Astrocyte (in vitro differentiated cells and primary cell): ENCODE data around the gene CHST9.

ENCODE experiments used
- CTCF ChIP-seq: IDR thresholded peaks from 2 replicates; pipeline ENCODE4 v1.5.1; 2011; ENCODE audit warnings: low read depth, mild to moderate bottlenecking, inconsistent platforms, low read length, moderate library complexity; ENCODE audit not compliant: insufficient read depth
- EZH2 ChIP-seq: IDR thresholded peaks from 2 replicates; pipeline ENCODE4 v1.6.1; 2012; ENCODE audit warnings: mild to moderate bottlenecking, low read length, inconsistent platforms; ENCODE audit not compliant: insufficient read depth

- no peak for TF ChIP-seq CTCF
- no peak for TF ChIP-seq EZH2
These were observed 144.3 kb downstream of the CHST9 start for GRCh38 chr18:27040796-27041195.
